ENCODE data around the gene IL17RD.
A peak's percentile ranks its signal among the peaks of the same experiment; 100 is the strongest.
"Not testable (repeated sequence)": the region's sequence is repeated elsewhere in the genome, so short reads cannot be mapped to it uniquely, and the experiment has no call there.

The IL17RD gene

GRCh38 chr3:57093489-57093888, 71.7 kb downstream of the IL17RD start:
- DNase-seq (ENCODE audit: low spot score), result no peak

- DNase-seq (ENCODE audit: low spot score), result no peak
Measured at GRCh38 chr3:57091521-57092273, 73.5 kb downstream of the IL17RD start.

DNA sequence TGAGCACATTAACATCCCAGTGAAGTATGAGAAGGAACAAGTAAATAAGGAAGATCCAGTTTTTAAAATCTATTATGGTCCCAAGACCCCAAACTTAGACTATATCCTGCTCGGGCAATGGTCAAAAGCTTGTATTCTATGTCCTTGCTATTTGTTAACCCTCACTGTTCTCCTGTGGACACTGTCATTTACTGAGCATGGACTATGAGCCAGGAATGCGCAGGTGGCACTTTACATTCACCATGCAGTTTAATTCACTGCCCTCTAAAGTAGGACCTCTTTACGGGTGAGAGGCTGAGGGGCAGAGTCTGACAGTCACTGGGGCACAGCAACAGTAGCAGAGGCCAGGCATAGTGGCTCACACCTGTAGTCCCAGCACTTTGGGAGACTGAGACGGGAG, 76.1 kb downstream of the IL17RD start:
- no peak for DNase-seq (ENCODE audit: low spot score)

GRCh38 chr3:57088503-57088902, 76.7 kb downstream of the IL17RD start:
- no peak for DNase-seq (ENCODE audit: low spot score)

DNA sequence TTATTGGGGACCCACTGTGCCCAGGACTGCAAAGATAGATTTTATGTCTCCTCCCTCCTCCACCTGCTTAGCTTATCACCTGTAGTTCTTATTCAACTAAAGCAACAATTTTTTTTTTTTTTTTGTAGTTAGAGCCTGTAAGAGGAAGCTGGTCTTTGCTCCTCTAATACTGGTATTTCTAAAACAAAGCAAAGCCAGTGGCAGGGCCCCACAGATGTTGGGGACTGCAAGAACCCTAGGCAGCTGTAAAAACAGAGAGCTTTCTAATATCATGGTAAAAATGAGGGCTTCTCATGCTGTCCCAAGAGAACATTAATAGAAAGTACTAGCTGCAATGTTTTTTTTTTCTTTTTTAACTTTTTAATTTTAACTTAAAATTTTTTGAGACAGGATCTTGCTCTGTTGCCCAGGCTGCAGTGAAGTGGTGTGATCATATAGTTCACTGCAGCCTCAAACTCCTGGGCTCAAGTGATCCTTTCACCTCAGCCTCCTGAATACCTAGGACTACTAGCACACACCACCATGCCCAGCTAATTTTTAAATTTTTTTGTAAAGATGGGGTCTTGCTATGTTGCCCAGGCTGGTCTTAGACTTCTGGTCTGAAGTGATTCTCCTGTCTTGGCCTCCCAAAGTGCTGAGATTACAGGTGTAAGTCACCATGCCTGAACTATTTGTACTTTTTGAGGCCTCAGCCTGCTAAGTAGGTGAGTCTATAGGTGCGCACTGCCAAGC, 77.6 kb downstream of the IL17RD start:
- no peak for DNase-seq (ENCODE audit: low spot score)

- no peak for DNase-seq (ENCODE audit: low spot score)
Measured at GRCh38 chr3:57086201-57086600, 79.0 kb downstream of the IL17RD start.

- no peak for DNase-seq (ENCODE audit: low spot score)
Measured at GRCh38 chr3:57085211-57085610, 79.9 kb downstream of the IL17RD start.

GRCh38 chr3:57083266-57083995, 81.7 kb downstream of the IL17RD start:
- DNase-seq (ENCODE audit: low spot score), result not testable (repeated sequence)

- DNase-seq (ENCODE audit: low spot score), result no peak
Measured at GRCh38 chr3:57082481-57082880, 82.7 kb downstream of the IL17RD start.

DNA sequence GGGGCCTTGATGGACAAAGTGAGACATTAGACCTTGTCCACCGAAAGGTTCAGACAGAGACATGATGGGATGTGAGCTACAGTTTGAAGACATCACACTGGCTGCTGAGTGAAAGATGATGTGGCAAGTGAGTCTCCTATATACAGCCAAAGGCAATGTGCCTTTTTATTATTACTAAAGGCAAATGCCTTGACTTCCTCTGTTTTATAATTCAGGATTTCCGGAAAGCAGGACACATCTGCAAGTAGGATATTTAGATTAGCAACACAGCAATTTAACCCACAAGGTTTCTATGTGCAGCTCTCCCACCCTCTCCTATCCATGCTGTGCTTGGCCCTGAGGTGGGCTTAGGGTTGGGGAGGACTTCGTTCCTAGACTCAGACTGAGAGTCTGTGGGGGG, 84.0 kb downstream of the IL17RD start:
- no peak for DNase-seq (ENCODE audit: low spot score)

- no peak for DNase-seq (ENCODE audit: low spot score)
Measured at GRCh38 chr3:57080171-57080570, 85.0 kb downstream of the IL17RD start.

DNA sequence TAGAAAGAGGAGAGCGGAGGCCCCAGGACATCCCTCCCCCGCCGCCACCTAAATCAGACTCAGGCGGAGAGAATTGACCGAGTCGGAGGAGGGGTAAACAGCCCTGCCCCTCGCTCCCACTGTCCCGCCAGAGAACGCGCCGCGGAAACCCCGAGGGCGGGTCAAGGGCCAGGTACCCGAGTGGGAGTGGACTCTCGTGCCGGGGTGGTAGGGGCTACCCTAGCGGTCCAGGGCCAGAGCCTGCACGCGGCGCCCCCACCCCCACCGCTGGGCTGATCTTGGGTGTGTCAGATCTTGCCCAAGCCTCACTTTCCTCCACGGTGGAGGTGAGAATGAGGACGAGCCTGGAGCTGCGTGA, 85.7 kb downstream of the IL17RD start:
- no peak for DNase-seq (ENCODE audit: low spot score)

GRCh38 chr3:57078635-57079473, 86.3 kb downstream of the IL17RD start:
- DNase-seq (ENCODE audit: low spot score), result peak; percentile 73

DNA sequence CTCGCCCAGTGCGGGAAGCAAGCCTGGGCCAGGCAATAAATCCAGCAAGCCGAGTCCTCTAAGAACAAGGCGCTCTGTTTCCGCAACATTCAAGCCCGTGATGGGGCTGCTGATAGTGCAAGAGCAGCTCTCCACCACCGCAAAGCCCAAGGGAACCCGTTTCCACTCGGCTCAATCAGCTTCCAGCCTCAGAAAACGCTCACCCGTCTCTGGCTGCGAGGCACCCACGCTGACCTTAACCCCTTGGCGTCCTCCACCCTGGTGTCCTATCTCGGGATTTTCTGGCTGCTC, 86.9 kb downstream of the IL17RD start:
- DNase-seq (ENCODE audit: low spot score), result peak; percentile 55

DNA sequence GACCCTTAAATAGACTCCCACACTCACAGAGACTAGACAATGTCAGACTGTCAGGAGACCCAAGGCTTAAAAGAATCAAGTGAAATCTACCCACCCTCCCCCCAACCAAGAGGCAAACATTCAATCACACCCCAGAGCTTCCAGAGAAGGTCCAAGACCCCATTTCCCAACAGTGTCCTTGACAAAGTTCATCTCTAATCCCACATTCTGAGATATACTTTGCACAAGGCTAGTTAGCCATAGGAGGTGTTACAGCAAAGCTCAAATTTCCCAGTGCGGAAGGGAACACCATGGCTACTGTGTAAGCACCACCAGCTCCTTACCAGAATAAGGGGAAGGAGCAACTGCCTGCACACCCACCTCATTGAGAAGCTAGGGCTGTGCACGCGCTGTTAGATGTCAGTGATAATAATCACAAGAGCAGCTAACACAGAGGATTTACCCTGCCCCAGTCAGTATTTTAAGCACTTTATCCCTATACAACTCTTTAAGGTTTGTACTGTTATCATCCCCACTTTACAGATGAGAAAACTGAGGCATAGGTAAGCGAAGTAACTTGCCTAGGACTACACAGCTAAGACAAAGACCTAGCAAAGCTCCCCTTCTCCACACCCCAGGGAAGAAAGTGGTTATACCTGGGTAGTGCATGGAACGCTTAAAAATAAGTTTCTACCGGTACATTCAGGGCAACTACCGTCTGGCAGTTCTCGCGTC, 87.4 kb downstream of the IL17RD start:
- no peak for DNase-seq (ENCODE audit: low spot score)

- DNase-seq (ENCODE audit: low spot score), result no peak
Measured at GRCh38 chr3:57076422-57076951, 88.7 kb downstream of the IL17RD start.

DNA sequence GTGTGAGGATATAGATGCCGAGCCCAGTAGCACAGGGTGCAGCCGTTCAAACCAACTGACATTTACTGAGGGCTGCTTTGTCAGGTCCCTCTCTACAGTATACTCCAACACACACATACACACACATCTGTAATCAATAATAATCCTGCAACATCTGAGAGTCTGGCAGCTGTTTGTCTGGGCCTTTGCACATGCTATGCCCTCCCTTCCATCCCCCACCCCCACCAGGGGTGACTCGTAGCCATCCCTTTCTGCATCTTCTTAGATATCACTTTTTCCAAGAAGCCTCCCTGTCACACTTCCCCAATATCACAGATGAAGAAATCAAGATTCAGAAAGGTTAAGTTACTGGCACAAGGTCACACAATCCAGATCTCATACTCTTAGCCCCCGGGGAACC, 91.0 kb downstream of the IL17RD start:
- no peak for DNase-seq (ENCODE audit: low spot score)

DNA sequence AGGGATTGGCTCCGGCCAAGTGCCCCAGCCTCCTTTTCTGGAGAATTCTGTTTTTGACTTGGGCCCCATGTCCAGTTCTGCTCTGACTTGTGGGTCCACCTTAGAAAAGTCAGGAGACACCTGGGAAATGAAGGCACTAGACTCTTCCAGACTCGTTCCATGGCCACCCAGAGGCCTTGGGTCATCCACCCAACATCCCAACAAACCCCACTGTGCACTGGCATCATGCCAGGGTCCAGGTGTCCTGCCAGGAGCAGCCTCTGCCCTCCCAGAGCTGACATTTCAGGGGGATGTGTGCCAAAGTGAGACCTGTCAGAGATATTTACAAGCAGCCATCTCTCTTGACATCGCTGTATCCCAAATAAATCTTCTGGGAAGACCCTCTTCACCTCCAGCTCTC, 91.5 kb downstream of the IL17RD start:
- DNase-seq (ENCODE audit: low spot score), result no peak

GRCh38 chr3:57069503-57069902, 95.7 kb downstream of the IL17RD start:
- DNase-seq (ENCODE audit: low spot score), result no peak

DNA sequence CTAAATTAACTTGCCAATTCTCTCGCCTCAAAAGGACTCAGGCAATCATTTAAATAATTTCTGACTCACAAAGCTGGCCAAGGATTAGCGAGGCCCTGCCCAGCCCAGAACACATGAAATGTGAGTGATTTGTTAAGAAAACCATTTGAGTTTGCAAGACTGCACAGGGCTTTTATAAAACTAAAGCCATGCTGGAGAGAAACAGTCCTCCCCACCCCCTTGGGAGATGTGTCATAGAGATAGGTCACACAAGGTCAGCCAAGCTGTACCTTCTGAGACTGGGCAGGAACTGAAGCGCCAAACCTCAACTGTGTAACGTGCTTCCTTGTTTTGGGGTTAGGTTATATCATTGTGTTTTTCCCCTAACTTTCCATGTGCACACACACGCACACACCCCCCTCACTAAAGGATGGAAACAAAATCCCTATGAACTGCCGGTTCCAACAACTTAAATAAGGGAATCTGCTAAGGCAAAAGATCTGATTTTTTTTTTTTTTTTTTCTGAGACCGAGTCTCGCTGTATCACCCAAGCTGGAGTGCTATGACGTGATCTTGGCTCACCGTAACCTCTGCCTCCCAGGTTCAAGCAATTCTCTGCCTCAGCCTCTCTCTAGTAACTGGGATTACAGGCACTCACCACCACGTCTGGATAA, 96.6 kb downstream of the IL17RD start:
- DNase-seq (ENCODE audit: low spot score), result peak; percentile 57

GRCh38 chr3:57066471-57066870, 98.7 kb downstream of the IL17RD start:
- no peak for DNase-seq (ENCODE audit: low spot score)

Data from AG08396 (cell line).